A549 (cell line): Measurements from ENCODE around the gene PPIL4. TPM values are rescaled to one million over a fixed set of nuclear protein-coding genes. Genes with fewer than 3 reads are reported as not detected.

Source experiments
- ATAC-seq, 2 experiments: fragments of 200-7000 bp in 1 of 2; fragments of >200 bp in 1 of 2; cut with Nextera tagmentation in 1 of 2; cut with Tn5 transposase in 1 of 2; 3 replicates each; pipeline versions ENCODE4 v1.8.0 to v1.9.1; 2018 to 2020; ENCODE audit warnings: mild to moderate bottlenecking in 1 of 2, moderate library complexity in 1 of 2
- CTCF ChIA-PET: fragments of 300-600 bp; sonication (Branson Sonifier 250); formaldehyde crosslinking; extraction: SDS; loops from one replicate; lab custom pipeline; 2021; ENCODE audit warnings: antibody characterized with exemption, inconsistent platforms; lab: Yijun Ruan, JAX
- POLR2A ChIA-PET: fragments of 350-600 bp; formaldehyde crosslinking; extraction: SDS; loops from one replicate; lab custom pipeline; 2021; ENCODE audit warnings: antibody characterized with exemption, inconsistent platforms; lab: Yijun Ruan, JAX
- DNase-seq, 2 experiments: peaks; one replicate each; pipeline versions ENCODE4 v3.0.0 to v3.0.0-alpha.2; 2011 to 2016; ENCODE audit warnings: low read depth in 1 of 2, low spot score in 1 of 2
- FAIRE-seq: peaks from 2 replicates; lab custom pipeline; 2011; peaks lifted over from hg19 to GRCh38; lab: Jason Lieb, UNC
- H3K27ac ChIP-seq, 2 experiments: fragments of >200 bp; sonication (Bioruptor Twin); formaldehyde crosslinking; 3 replicates each; pipeline ENCODE4 v1.5.1; 2016 to 2017
- H3K4me1 ChIP-seq: fragments of >200 bp; sonication (Bioruptor Twin); formaldehyde crosslinking; 3 replicates; pipeline ENCODE4 v1.6.1; 2016
- H3K4me2 ChIP-seq: fragments of >200 bp; sonication (Bioruptor Twin); formaldehyde crosslinking; 3 replicates; pipeline ENCODE4 v1.6.1; 2016
- H3K4me3 ChIP-seq: fragments of >200 bp; sonication (Bioruptor Twin); formaldehyde crosslinking; 3 replicates; pipeline ENCODE4 v1.5.1; 2016
- H3K9me3 ChIP-seq: fragments of >200 bp; sonication (Bioruptor Twin); formaldehyde crosslinking; 3 replicates; pipeline ENCODE4 v1.6.1; 2016
- ATOH8 ChIP-seq: fragments of 250-450 bp; sonication (Bioruptor Pico); IDR thresholded peaks from 2 replicates; pipeline ENCODE4 v1.5.0; 2020; ENCODE audit warnings: low read depth, mild to moderate bottlenecking, moderate library complexity
- BCL3 ChIP-seq: fragments of >200 bp; sonication (Bioruptor Twin); formaldehyde crosslinking; IDR thresholded peaks from 3 replicates; pipeline ENCODE4 v1.6.1; 2016
- BHLHE40 ChIP-seq: IDR thresholded peaks from 2 replicates; pipeline ENCODE4 v1.6.1; 2012; ENCODE audit warnings: low read depth, low read length, inconsistent platforms
- CEBPB ChIP-seq, 2 experiments: fragments of >200 bp in 1 of 2; sonication (Bioruptor Twin) in 1 of 2; formaldehyde crosslinking in 1 of 2; IDR thresholded peaks; 2 replicates each; pipeline ENCODE4 v1.6.1; 2012 to 2016
- CTCF ChIP-seq: fragments of >200 bp; sonication (Bioruptor Twin); formaldehyde crosslinking; IDR thresholded peaks from 3 replicates; pipeline ENCODE4 v1.5.1; 2016
- E2F6 ChIP-seq: IDR thresholded peaks from 2 replicates; pipeline ENCODE4 v1.6.1; 2012; ENCODE audit warnings: low read depth, borderline replicate concordance
- EHF ChIP-seq: fragments of 250-450 bp; sonication (Bioruptor Pico); IDR thresholded peaks from 2 replicates; pipeline ENCODE4 v1.5.0; 2020; ENCODE audit warnings: mild to moderate bottlenecking
- EHMT2 ChIP-seq: fragments of 200-600 bp; sonication (generic); IDR thresholded peaks from 2 replicates; pipeline ENCODE4 v1.6.1; 2016; ENCODE audit warnings: antibody characterized with exemption, low read depth, mild to moderate bottlenecking, moderate library complexity
- ELK1 ChIP-seq: fragments of 150-350 bp; IDR thresholded peaks from 2 replicates; pipeline ENCODE4 v1.6.1; 2014; ENCODE audit warnings: low read depth, mild to moderate bottlenecking, low read length
- EP300 ChIP-seq, 2 experiments: fragments of >200 bp; sonication (Bioruptor Twin); formaldehyde crosslinking; IDR thresholded peaks; 2 replicates in 1 of 2; 3 replicates in 1 of 2; pipeline ENCODE4 v1.6.1; 2016 to 2017
- ESRRA ChIP-seq: fragments of 150-350 bp; IDR thresholded peaks from 2 replicates; pipeline ENCODE4 v1.6.1; 2014; ENCODE audit warnings: mild to moderate bottlenecking, low read length, borderline replicate concordance
- FOSB ChIP-seq: fragments of 250-450 bp; sonication (Bioruptor Pico); IDR thresholded peaks from 2 replicates; pipeline ENCODE4 v1.5.0; 2020; ENCODE audit warnings: mild to moderate bottlenecking, moderate library complexity
- HEYL ChIP-seq: fragments of 250-450 bp; sonication (Bioruptor Pico); IDR thresholded peaks from 2 replicates; pipeline ENCODE4 v1.8.0; 2021; ENCODE audit warnings: mild to moderate bottlenecking, moderate library complexity
- HMGXB4 ChIP-seq: fragments of 250-450 bp; sonication (Bioruptor Pico); IDR thresholded peaks from 2 replicates; pipeline ENCODE4 v1.5.0; 2021; ENCODE audit warnings: mild to moderate bottlenecking, moderate library complexity, borderline replicate concordance
- HOXA7 ChIP-seq: fragments of 250-450 bp; sonication (Bioruptor Pico); IDR thresholded peaks from 2 replicates; pipeline ENCODE4 v1.5.0; 2020; ENCODE audit warnings: mild to moderate bottlenecking, moderate library complexity
- HOXB13 ChIP-seq: fragments of 250-450 bp; sonication (Bioruptor Pico); IDR thresholded peaks from 2 replicates; pipeline ENCODE4 v1.5.0; 2020; ENCODE audit warnings: low read depth, mild to moderate bottlenecking, moderate library complexity
- JUNB ChIP-seq: fragments of >200 bp; sonication (Bioruptor Twin); formaldehyde crosslinking; IDR thresholded peaks from 2 replicates; pipeline ENCODE4 v1.6.1; 2016
- KDM1A ChIP-seq: fragments of 200-600 bp; sonication (generic); IDR thresholded peaks from 2 replicates; pipeline ENCODE4 v1.6.1; 2016; ENCODE audit warnings: low read depth, mild to moderate bottlenecking
- KDM5A ChIP-seq: fragments of 200-600 bp; sonication (generic); IDR thresholded peaks from 2 replicates; pipeline ENCODE4 v1.6.1; 2016; ENCODE audit warnings: antibody characterized with exemption, mild to moderate bottlenecking
- MAFK ChIP-seq: fragments of 450-650 bp; IDR thresholded peaks from 2 replicates; pipeline ENCODE4 v1.6.1; 2014; ENCODE audit not compliant: partially characterized antibody
- MAZ ChIP-seq: fragments of 150-350 bp; IDR thresholded peaks from 2 replicates; pipeline ENCODE4 v1.6.1; 2014; ENCODE audit warnings: antibody characterized with exemption, low read depth, low read length, borderline replicate concordance
- MYC ChIP-seq: IDR thresholded peaks from 2 replicates; pipeline ENCODE4 v1.6.1; 2012; ENCODE audit warnings: mild to moderate bottlenecking, inconsistent platforms, low read length, improper control_type of control experiment, borderline replicate concordance
- NFE2L2 ChIP-seq: fragments of 150-350 bp; conservative IDR thresholded peaks from 2 replicates; pipeline ENCODE4 v1.6.1; 2014; ENCODE audit warnings: low read length
- NR3C1 ChIP-seq: fragments of >200 bp; sonication (Bioruptor Twin); formaldehyde crosslinking; IDR thresholded peaks from 3 replicates; pipeline ENCODE4 v1.6.1; 2017
- PHF8 ChIP-seq: fragments of 200-600 bp; sonication (generic); IDR thresholded peaks from 2 replicates; pipeline ENCODE4 v1.6.1; 2016; ENCODE audit warnings: low read depth, mild to moderate bottlenecking, antibody characterized with exemption, moderate library complexity, borderline replicate concordance
- POLR2AphosphoS2 ChIP-seq: conservative IDR thresholded peaks from 2 replicates; pipeline ENCODE4 v1.6.1; 2012; ENCODE audit warnings: low read length, improper control_type of control experiment, inconsistent platforms
- RAD21 ChIP-seq, 2 experiments: fragments of >200 bp in 1 of 2; sonication (Bioruptor Twin) in 1 of 2; formaldehyde crosslinking in 1 of 2; IDR thresholded peaks in 1 of 2; conservative IDR thresholded peaks in 1 of 2; 2 replicates in 1 of 2; 3 replicates in 1 of 2; pipeline ENCODE4 v1.6.1; 2012 to 2018; ENCODE audit warnings: inconsistent platforms in 1 of 2
- RARB ChIP-seq: fragments of 250-450 bp; sonication (Bioruptor Pico); IDR thresholded peaks from 2 replicates; pipeline ENCODE4 v1.8.0; 2021; ENCODE audit warnings: mild to moderate bottlenecking, moderate library complexity
- ZC3H11A ChIP-seq: fragments of 450-650 bp; IDR thresholded peaks from 2 replicates; pipeline ENCODE4 v1.6.1; 2014; ENCODE audit warnings: antibody characterized with exemption, mild to moderate bottlenecking
- ZFP36 ChIP-seq: fragments of 450-650 bp; IDR thresholded peaks from 2 replicates; pipeline ENCODE4 v1.6.1; 2014; ENCODE audit warnings: borderline replicate concordance; ENCODE audit not compliant: partially characterized antibody
- WGBS: methylation state at CpG from one replicate; pipeline ENCODE4 v1.1.6; 2017; ENCODE audit errors: missing lambda C conversion rate; 5-methylcytosine and 5-hydroxymethylcytosine counted together
- polyA minus RNA-seq: library from RNA; depleted of rRNA, polyadenylated mRNA; stranded (reverse); fragments of >200 nt; gene quantifications from 2 replicates; pipeline ENCODE4 v1.2.3, GENCODE V29; 2011; rRNA and poly(A)+ RNA removed
- polyA plus RNA-seq, 4 experiments: library from polyadenylated mRNA; depleted of rRNA in 3 of 4; stranded (reverse); fragments of >200 nt; fragmentation: RNase III in 1 of 4; extraction: RNeasy Plus Mini Kit Qiagen cat#74134 plus additional on column Dnase treatment in 1 of 4; gene quantifications; 2 replicates in 3 of 4; 3 replicates in 1 of 4; pipeline ENCODE4 v1.2.3, GENCODE V29; 2011 to 2017

Gene PPIL4
- polyA plus RNA-seq (2011; rRNA removed): 8.9 and 12.1 TPM in 2 replicates
- polyA plus RNA-seq (2012; cell fraction: cytosol; rRNA removed): 1.6 and 2.0 TPM in 2 replicates
- 0.92 and 1.7 TPM in 2 replicates for polyA plus RNA-seq (2012; cell fraction: nucleus; rRNA removed)
- 16.5 to 18.2 TPM (median 17.2 TPM) in 3 replicates for polyA plus RNA-seq (2017; fragmentation: RNase III; extraction: RNeasy Plus Mini Kit Qiagen cat#74134 plus additional on column Dnase treatment)
- 2.5 and 2.7 TPM in 2 replicates for polyA minus RNA-seq

GRCh38 chr6:149545754-149546471, at the start of gene PPIL4:
Gene PPIL4, minus strand, starts transcription at chr6:149546043. Its CDS starts 38 bp downstream, at chr6:149546005.
- Histone ChIP-seq H3K9me3 (no peaks in the 10 kb centered on the region), H3K4me3 (peak within 1 kb of the TSS; percentile 95), H3K4me2 (peak within 1 kb of the TSS; percentile 90), H3K4me1 (peaks cover 15% of the 10 kb centered on the region), H3K27ac (peak within 1 kb of the TSS; percentile 86 to 91)
- WGBS: 2% methylated on average over 32 of the region's 71 CpGs
- POLR2A ChIA-PET: interaction anchor here (0.6 to 1.7 kb wide), 6 partner anchors 15 to 514 kb away, joined by 3 to 8 read pairs (median 4); partner anchors contain the start of gene GINM1
- FAIRE-seq (no peak), DNase-seq (peak; percentile 41 to 92), ATAC-seq (peak; percentile 93 to 96)
- CTCF ChIA-PET: interaction anchor here (0.5 to 1.8 kb wide), 15 partner anchors 8 to 969 kb away, joined by 3 to 9 read pairs (median 3); no protein-coding TSS in a partner anchor
- no peak for TF ChIP-seq HOXB13 (CRISPR knock-in tag)
- no peak; the same call in 1 of the 2 replicates for TF ChIP-seq E2F6
- TF ChIP-seq MAFK: no peak
- TF ChIP-seq MAZ: peak; percentile 82
- TF ChIP-seq RARB (CRISPR knock-in tag): no peak
- TF ChIP-seq HEYL (CRISPR knock-in tag): no peak
- TF ChIP-seq ESRRA: no peak
- TF ChIP-seq NR3C1: no peak
- TF ChIP-seq RAD21 (conservative IDR thresholded peaks at IDR 0.05 in 1 of 2, IDR thresholded peaks at IDR 0.05 in 1 of 2): peak in 1 of 2 experiments; percentile 61; a peak in 3 of 5 replicates
- TF ChIP-seq KDM1A: no peak
- no peak for TF ChIP-seq CEBPB (IDR thresholded peaks at IDR 0.05)
- TF ChIP-seq BCL3: peak; percentile 63; the same call in 1 of the 3 replicates
- TF ChIP-seq ATOH8: no peak
- peak; percentile 97 for TF ChIP-seq KDM5A
- no peak for TF ChIP-seq EHF (CRISPR knock-in tag)
- no peak for TF ChIP-seq EP300 (IDR thresholded peaks at IDR 0.05)
- TF ChIP-seq ZC3H11A: no peak
- no peak for TF ChIP-seq EHMT2
- TF ChIP-seq HMGXB4 (CRISPR knock-in tag): peak; percentile 67; the same call in 1 of the 2 replicates
- no peak for TF ChIP-seq ZFP36
- TF ChIP-seq ELK1: peak; percentile 52; the same call in 1 of the 2 replicates
- no peak for TF ChIP-seq POLR2AphosphoS2
- TF ChIP-seq FOSB (CRISPR knock-in tag): no peak
- no peak for TF ChIP-seq HOXA7 (CRISPR knock-in tag)
- no peak for TF ChIP-seq MYC
- no peak for TF ChIP-seq NFE2L2
- TF ChIP-seq PHF8: peak; percentile 36
- TF ChIP-seq BHLHE40: no peak
- TF ChIP-seq CTCF: peak; percentile 85
- TF ChIP-seq JUNB: no peak
